NOMO-1 treated with dmso at 0.1 percent for 144 hours (cell line): Measurements from ENCODE around the gene STARD3.
A peak's percentile ranks its signal among the peaks of the same experiment; 100 is the strongest.

Source experiments
- DNase-seq: peaks from one replicate; lab custom pipeline; 2025; ENCODE audit not compliant: unreplicated experiment; lab: John Stamatoyannopoulos, UW

STARD3 gene

DNA sequence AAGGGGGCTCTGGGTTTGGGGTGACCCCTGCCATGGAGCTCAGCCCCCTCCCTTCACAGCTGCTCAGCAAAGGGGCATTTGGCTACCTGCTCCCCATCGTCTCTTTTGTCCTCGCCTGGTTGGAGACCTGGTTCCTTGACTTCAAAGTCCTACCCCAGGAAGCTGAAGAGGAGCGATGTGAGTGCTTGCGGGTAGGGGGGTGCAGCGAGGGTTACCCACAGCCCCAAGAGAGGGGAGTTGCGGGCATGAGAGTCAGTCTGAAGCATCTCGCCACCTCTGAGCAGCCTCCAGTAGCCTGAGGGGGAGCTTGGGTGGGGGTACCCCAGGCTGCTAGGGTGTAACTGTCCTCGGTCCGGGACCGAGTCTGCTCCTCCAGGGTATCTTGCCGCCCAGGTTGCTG is 21.4 kb downstream of the STARD3 start:
- no peak for DNase-seq

GRCh38 chr17:39658760-39659159 is 21.8 kb downstream of the STARD3 start:
- no peak for DNase-seq

- DNase-seq, result peak; percentile 14
These were observed 22.5 kb downstream of the STARD3 start for GRCh38 chr17:39659279-39660010.

GRCh38 chr17:39660011-39660360 is 23.0 kb downstream of the STARD3 start:
- no peak for DNase-seq

DNA sequence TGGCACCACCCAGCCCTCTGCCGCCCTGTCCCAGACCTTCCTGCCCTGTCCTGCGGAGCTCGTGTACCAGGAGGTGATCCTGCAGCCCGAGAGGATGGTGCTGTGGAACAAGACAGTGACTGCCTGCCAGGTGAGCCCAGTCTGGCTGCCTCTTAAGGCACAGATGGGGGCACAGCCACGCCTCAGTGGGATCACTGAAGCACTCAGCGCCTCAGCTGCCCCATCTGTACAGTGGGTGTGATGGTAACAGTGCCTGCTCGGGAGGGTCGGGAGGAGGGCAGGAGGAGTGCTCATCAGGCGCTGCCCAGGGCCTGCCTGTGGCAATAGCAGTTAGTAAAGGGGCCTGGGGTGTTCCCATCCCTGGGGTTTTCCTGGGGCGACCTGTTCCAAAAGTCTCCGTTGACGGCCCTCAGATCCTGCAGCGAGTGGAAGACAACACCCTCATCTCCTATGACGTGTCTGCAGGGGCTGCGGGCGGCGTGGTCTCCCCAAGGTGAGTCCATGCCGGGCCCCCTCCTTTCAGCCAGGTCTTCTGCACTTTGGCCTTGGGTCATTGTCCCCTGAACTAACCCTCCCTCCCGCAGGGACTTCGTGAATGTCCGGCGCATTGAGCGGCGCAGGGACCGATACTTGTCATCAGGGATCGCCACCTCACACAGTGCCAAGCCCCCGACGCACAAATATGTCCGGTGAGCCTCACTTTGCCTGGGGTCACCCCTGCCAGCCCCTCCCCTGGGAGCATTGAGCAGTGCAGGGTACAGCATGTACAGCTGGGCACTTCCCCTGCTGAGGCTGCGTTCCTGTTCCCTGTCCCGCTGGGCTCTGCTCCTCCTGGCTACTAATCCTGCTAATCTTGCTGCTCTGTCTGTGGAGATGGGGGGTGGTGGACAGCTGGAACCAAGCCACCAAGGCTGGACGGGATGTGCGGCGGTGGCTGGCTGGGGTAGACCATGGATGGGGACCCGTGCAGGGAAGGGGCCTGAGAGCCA is 23.7 kb downstream of the STARD3 start:
- no peak for DNase-seq

DNA sequence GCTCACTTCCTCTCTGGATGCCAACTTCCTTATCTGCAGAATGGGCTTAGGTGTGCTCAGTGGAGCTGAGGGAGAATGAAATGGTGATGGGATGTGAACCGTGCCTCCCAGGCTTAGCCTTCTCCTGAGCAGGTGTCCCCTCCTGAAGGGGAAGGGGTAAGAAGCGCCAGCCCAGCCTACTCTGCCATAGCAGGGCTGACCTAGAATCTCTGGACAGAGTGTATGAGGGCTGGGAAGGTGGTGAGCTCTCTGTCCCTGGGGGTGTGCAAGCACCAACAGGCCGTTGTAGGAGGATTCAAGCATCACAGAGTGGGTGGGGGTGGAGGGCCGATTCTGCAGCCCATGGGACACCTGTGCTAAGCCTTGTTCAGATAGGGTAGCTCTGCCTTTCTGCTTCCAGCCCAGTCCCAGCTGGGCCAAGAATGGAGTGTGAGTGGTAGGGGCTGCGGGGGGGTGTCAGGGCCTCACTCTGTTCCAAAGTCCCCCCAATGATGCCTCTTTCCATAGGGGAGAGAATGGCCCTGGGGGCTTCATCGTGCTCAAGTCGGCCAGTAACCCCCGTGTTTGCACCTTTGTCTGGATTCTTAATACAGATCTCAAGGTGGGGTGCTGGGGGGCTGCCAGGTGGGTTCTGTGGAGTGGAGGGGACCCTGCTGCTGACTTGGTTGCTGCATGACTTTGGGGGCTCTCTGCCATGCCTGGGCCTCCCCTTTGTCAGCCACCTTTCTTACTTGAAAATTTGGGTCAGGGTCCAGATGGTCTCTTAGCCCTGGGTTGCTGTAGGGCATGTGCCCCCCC is 25.0 kb downstream of the STARD3 start:
- no peak for DNase-seq

DNA sequence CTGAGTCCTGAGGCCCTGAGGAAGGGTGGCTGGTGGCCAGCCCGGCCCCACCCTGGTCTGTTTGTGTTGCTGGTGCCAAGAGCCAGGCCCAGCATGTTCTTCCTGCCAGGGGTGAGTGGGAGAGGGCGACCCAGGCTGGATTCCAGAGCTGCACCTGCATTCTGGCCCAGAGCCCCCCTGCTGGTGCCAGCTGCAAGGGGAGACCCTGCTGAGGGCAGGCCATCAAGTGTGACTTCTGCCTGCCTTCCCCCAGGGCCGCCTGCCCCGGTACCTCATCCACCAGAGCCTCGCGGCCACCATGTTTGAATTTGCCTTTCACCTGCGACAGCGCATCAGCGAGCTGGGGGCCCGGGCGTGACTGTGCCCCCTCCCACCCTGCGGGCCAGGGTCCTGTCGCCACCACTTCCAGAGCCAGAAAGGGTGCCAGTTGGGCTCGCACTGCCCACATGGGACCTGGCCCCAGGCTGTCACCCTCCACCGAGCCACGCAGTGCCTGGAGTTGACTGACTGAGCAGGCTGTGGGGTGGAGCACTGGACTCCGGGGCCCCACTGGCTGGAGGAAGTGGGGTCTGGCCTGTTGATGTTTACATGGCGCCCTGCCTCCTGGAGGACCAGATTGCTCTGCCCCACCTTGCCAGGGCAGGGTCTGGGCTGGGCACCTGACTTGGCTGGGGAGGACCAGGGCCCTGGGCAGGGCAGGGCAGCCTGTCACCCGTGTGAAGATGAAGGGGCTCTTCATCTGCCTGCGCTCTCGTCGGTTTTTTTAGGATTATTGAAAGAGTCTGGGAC is 25.8 kb downstream of the STARD3 start:
- no peak for DNase-seq

DNA sequence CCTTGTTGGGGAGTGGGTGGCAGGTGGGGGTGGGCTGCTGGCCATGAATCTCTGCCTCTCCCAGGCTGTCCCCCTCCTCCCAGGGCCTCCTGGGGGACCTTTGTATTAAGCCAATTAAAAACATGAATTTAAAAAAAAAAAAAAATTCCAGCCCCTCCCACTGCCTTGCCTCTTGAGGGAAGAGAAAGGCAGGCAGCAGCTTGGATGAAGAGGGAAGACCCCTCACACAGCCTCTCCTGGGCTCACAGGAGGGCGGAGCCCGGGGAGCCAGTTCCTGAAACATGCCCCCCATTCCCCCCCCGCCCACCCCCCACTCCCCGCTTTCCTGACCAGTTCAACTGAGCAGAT is 26.4 kb downstream of the STARD3 start:
- DNase-seq, result no peak

DNA sequence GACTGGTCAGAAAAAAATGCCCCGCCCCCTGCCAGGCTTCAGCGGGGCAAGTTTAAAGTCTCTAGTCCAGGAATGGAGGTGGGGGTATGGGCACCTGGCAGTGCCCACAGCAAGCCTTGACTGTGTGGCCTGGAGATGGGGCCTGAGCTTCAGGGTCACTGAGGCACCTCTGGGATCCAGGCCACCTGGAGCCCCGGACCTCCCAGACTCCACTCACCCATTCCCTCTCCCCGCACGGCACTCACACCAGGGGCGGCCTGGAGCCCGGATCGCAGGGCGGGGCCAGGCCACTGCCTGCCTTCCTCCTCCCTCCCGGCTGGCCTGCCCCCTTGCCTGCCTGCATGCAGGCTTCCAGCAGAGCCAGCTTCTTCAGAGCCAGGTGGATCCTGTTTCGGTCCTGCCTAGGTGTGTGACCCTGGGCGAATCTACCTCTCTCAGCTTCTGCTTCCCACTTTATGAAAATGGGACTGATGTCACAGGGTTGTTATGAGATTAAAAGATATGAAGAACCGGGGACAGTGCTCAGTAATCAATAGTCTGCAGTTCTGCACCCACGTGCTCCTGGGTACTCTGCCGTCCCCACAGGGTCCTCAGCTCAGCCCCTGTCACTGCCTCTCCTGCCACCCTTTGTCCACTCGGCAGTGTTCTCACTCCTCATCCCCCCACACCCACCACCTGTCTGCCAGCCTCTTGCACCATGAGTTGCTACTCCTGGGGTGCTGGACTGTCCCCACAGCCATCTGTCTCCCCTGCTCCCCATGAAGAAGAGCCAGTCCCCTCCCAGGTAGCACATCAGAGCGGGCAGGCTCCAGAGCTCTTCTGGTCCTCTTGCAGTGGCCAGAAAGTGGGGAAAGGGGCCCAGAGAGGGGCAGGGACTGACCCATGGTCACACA is 27.0 kb downstream of the STARD3 start:
- DNase-seq, result no peak

- DNase-seq, result no peak
These were observed 27.9 kb downstream of the STARD3 start, which contains the start of gene TCAP for GRCh38 chr17:39664581-39665561. TSS of gene TCAP (plus strand) at chr17:39665349. CDS start at chr17:39665360, 11 bp downstream.

GRCh38 chr17:39665642-39666224 is 28.8 kb downstream of the STARD3 start:
- DNase-seq, result no peak

GRCh38 chr17:39666231-39666600 is 29.3 kb downstream of the STARD3 start:
- no peak for DNase-seq

GRCh38 chr17:39666601-39667261 is 29.8 kb downstream of the STARD3 start:
- no peak for DNase-seq

DNA sequence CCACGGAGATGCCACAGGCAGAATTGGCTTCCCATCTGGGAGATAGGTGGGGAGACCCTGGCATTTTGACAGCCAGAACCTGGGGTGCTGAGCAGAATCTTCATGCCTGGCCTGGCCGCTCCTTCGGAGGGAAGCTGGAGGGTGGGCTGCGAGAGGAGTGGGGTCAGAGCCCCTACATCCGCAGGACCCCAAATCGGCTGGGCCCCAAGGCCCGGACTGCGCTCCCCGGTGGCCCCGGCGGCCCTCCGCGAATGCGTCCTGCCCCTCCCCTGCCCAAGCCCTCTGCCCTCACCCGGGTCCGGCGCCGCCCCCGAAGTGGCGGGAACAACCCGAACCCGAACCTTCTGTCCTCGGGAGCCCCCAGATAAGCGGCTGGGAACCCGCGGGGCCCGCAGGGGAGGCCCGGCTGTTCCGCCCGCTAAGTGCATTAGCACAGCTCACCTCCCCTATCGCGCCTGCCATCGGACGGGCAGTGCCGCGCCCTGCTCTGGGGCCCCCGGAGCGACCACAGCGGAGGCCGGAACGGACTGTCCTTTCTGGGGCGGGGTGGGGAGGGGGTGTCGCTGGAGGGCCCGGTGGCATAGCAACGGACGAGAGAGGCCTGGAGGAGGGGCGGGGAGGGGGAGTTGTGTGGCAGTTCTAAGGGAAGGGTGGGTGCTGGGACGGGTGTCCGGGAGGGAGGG is 30.5 kb downstream of the STARD3 start:
- no peak for DNase-seq

DNA sequence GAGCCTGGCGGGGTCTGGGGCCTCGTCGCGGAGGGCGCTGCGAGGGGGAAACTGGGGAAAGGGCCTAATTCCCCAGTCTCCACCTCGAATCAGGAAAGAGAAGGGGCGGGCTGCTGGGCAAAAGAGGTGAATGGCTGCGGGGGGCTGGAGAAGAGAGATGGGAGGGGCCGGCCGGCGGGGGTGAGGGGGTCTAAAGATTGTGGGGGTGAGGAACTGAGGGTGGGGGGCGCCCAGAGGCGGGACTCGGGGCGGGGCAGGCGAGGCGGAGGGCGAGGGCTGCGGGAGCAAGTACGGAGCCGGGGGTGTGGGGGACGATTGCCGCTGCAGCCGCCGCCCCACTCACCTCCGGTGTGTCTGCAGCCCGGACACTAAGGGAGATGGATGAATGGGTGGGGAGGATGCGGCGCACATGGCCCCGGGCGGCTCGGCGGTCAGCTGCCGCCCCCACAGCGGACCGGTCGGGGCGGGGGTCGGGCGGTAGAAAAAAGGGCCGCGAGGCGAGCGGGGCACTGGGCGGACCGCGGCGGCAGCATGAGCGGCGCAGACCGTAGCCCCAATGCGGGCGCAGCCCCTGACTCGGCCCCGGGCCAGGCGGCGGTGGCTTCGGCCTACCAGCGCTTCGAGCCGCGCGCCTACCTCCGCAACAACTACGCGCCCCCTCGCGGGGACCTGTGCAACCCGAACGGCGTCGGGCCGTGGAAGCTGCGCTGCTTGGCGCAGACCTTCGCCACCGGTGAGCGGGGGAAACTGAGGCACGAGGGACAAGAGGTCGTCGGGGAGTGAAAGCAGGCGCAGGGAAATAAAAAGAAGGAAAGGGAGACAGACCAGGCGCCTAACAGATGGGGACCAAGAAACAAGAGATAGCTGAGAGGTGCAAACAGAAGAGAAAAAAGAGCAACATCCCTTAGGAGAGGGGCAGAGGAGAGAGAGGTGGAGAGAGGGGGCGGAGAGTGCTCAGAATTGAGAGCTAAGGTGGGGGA is 31.3 kb downstream of the STARD3 start, which contains the start of gene PNMT:
Gene PNMT, plus strand, starts transcription at position 509 of the 980 bp plus-strand sequence. Its CDS starts 23 bp downstream, at position 532.
- no peak for DNase-seq
